Stimulated activated CD8-positive, alpha-beta memory T cell treated with anti-CD3 and anti-CD28 coated beads, Interleukin-15, amount 100 ng/mL, for 4 hours (primary cell): ENCODE measurements around the gene HS1BP3.

Source experiments
- DNase-seq, 2 donors: peaks; one replicate each; pipeline ENCODE4 v3.0.0-alpha.2; 2020; ENCODE audit warnings: low read depth in 2 of 2

HS1BP3 gene

GRCh38 chr2:20663196-20664070, 12.5 kb upstream of the HS1BP3 start:
- DNase-seq, result no peak

GRCh38 chr2:20662308-20662937, 11.5 kb upstream of the HS1BP3 start:
- DNase-seq, result no peak

GRCh38 chr2:20661421-20662307, 10.8 kb upstream of the HS1BP3 start:
- DNase-seq, result peak; percentile 30 to 41

GRCh38 chr2:20660506-20661420, 9.9 kb upstream of the HS1BP3 start:
- no peak for DNase-seq

GRCh38 chr2:20657522-20658235, 6.8 kb upstream of the HS1BP3 start:
- DNase-seq, result no peak

GRCh38 chr2:20656561-20656960, 5.7 kb upstream of the HS1BP3 start:
- DNase-seq, result no peak

GRCh38 chr2:20654535-20654813, 3.6 kb upstream of the HS1BP3 start:
- DNase-seq, result no peak

- no peak for DNase-seq
Observed at GRCh38 chr2:20653695-20654534, 3.0 kb upstream of the HS1BP3 start.

- no peak for DNase-seq
Observed at GRCh38 chr2:20652673-20653575, 2.0 kb upstream of the HS1BP3 start.

- no peak for DNase-seq
Observed at GRCh38 chr2:20652141-20652540, 1.2 kb upstream of the HS1BP3 start.

- no peak for DNase-seq
Observed at GRCh38 chr2:20651731-20652099, 817 bp upstream of the HS1BP3 start.

GRCh38 chr2:20650393-20650876, 463 bp downstream of the HS1BP3 start:
- DNase-seq, result no peak

- DNase-seq, result no peak
Observed at GRCh38 chr2:20649976-20650375, 922 bp downstream of the HS1BP3 start.

- no peak for DNase-seq
Observed at GRCh38 chr2:20649576-20649975, 1.3 kb downstream of the HS1BP3 start.

GRCh38 chr2:20648831-20649230, 2.1 kb downstream of the HS1BP3 start:
- DNase-seq, result no peak

GRCh38 chr2:20648206-20648605, 2.7 kb downstream of the HS1BP3 start:
- DNase-seq, result no peak

GRCh38 chr2:20647738-20648137, 3.2 kb downstream of the HS1BP3 start:
- no peak for DNase-seq

GRCh38 chr2:20647211-20647610, 3.7 kb downstream of the HS1BP3 start:
- no peak for DNase-seq

- DNase-seq, result no peak
Observed at GRCh38 chr2:20646446-20646845, 4.5 kb downstream of the HS1BP3 start.
